Measurements from ENCODE around the gene GPR137C. TPM values are rescaled to one million over a fixed set of nuclear protein-coding genes. Genes with fewer than 3 reads are reported as not detected.
A peak's percentile ranks its signal among the peaks of the same experiment; 100 is the strongest.

The GPR137C gene
- total RNA-seq, 6 experiments from 2014 or later = 0.18 to 0.51 (median 0.20) TPM

DNA sequence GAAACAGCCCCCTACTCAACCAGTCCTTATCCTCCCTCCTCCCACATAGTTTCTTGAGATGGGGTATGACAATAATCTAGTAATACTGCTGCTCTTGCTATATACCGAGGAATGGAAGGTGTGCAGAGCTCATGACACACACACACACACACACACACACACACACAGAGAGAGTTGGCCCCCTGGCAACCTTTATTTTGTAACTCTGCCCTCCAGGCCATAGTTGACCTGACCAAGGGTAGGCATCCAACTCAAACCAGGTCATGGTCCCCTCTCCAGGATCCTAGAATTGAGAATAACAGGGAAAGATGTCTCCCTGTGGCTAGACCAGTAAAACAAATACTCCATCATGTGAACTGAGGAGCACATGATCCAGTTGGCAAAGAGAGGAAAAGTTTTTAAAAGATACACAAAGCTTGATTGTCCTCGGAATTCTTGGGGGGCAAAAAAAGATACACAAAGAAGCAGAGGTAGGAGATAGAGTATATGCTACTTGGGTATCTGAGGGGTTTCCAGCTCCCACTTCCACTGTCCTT, 131.4 kb downstream of the GPR137C start:
- intact Hi-C loops (cut with DNase I) = no loop called here
- H3K4me3 ChIP-seq = no peak overlapping the region
- no peaks in the 10 kb centered on the region for H3K27me3 ChIP-seq
- peaks cover 0 to 16% (median 6%) of the 10 kb centered on the region in 4 donors for H3K4me1 ChIP-seq
- peaks cover 0 to 10% (median 0%) of the 10 kb centered on the region in 4 donors for H3K36me3 ChIP-seq
- WGBS (ENCODE audit: insufficient coverage, low coverage, low lambda C conversion rate, missing lambda C conversion rate) = 21% methylated on average over 2 of the region's 2 CpGs
- peak; percentile 58 to 96 (median 84) for ATAC-seq
- peak in 1 of 3 donors; percentile 64 for DNase-seq
- no peaks in the 10 kb centered on the region for H3K9me3 ChIP-seq
- no peak for TF ChIP-seq CTCF (IDR thresholded peaks at IDR 0.05)
- no peak for TF ChIP-seq POLR2A (IDR thresholded peaks at IDR 0.05)
- no peak overlapping the region for H3K27ac ChIP-seq

DNA sequence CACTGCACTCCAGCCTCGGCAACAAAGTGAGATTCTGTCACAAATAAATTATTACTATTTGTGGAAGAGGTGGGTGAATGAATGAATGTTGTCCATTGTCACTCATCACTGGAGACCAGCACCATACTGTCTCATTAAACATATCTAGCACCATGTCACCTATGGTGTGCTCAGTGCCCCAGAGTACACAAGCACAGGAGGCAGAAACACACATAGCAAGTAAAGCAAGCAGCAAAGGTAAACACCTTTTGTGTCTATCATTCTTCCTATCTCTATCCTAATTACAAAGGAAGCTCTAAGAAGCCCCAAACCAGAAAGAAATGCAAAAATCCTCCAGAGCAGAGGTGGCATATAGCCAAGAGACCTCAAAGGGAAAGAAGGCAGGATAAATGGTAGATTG, 133.5 kb downstream of the GPR137C start:
- no peak overlapping the region for H3K4me3 ChIP-seq
- DNase-seq = no peak
- no peaks in the 10 kb centered on the region for H3K27me3 ChIP-seq
- WGBS (ENCODE audit: insufficient coverage, low coverage, low lambda C conversion rate, missing lambda C conversion rate) = no CpG with 5 or more reads among the region's 1 CpG
- no peak for TF ChIP-seq POLR2A (IDR thresholded peaks at IDR 0.05)
- TF ChIP-seq CTCF (IDR thresholded peaks at IDR 0.05) = no peak
- no peaks in the 10 kb centered on the region for H3K9me3 ChIP-seq
- intact Hi-C loops (cut with DNase I) = no loop called here
- peaks cover 0 to 5% (median 0%) of the 10 kb centered on the region in 4 donors for H3K36me3 ChIP-seq
- ATAC-seq = no peak
- H3K27ac ChIP-seq = no peak overlapping the region
- peaks cover 0 to 16% (median 6%) of the 10 kb centered on the region in 4 donors for H3K4me1 ChIP-seq

Other genes starting within 250 kb of the GPR137C start
- 1 to 10 TPM in 1 of 6 experiments, under 1 TPM in 5; 0.24 to 1.9 (median 0.51) TPM for gene PTGER2, start 238.5 kb upstream of the GPR137C start, total RNA-seq
- 1 to 10 TPM; 2.0 to 5.5 (median 4.1) TPM for gene TXNDC16, start 331 bp upstream of the GPR137C start, total RNA-seq
- 100 to 1,000 TPM in 1 of 6 experiments, 10 to 100 TPM in 5; 31.2 to 162 (median 37.9) TPM for gene ERO1A, start 142.7 kb downstream of the GPR137C start, total RNA-seq
- 10 to 100 TPM; 40.7 to 63.0 (median 51.3) TPM for gene PSMC6, start 154.4 kb downstream of the GPR137C start, total RNA-seq
- 10 to 100 TPM; 10.1 to 18.3 (median 13.1) TPM for gene STYX, start 177.3 kb downstream of the GPR137C start, total RNA-seq
- 10 to 100 TPM; 31.4 to 47.6 (median 43.2) TPM for gene GNPNAT1, start 238.8 kb downstream of the GPR137C start, total RNA-seq

Measured in right lobe of liver (tissue), 6 donors.